ENCODE results near the gene PAFAH1B1. TPM values are rescaled to one million over a fixed set of nuclear protein-coding genes. Genes with fewer than 3 reads are reported as not detected.
"Not testable (repeated sequence)": the region's sequence is repeated elsewhere in the genome, so short reads cannot be mapped to it uniquely, and the experiment has no call there.

Gene PAFAH1B1
- total RNA-seq, 4 donors from 2014 or later, result 86.5 to 119 (median 102) TPM

DNA sequence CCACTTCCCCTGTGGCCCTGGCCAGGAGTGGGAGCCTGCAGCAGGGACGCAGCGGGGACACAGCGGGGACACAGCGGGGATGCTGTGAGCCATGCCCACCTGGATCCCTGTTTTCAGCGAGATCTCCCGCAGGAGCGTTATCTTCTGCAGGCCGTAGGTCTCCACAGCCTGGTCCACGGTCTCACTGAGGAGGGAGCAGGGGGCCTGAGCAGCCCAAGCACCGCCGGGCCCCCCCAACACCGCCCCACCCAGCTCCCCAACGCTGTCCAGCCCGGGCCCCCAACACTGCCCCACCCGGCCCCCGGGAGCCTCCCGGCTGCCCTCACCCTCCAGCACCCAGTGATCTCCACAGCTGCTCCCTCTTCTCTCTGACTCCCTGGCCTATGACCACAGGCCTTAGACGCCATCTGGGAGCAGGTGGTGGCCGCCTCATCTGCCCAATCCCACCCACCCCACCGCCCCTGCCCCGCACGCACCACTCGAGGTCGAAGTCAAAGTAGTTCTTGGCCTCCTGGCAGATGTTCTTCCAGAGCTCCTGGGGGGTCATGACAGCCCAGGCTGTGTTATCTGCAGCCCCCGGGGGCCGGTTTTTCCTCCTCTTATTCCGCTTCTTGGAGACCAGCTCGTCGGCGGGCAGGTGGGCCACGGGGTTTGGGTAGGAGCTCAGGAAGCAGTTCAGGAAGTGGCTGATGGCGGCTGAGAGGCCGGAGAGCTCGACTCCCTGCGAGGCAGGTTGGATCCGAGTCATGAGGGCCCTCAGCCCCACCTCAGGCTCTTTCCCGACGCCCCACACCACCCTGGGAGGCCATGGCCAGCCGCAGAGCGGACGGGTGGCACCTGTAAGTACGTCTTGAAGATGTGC lies 101.2 kb downstream of the PAFAH1B1 start:
- 94% methylated on average over 24 of the region's 42 CpGs for WGBS
- TF ChIP-seq, protein P1, sequence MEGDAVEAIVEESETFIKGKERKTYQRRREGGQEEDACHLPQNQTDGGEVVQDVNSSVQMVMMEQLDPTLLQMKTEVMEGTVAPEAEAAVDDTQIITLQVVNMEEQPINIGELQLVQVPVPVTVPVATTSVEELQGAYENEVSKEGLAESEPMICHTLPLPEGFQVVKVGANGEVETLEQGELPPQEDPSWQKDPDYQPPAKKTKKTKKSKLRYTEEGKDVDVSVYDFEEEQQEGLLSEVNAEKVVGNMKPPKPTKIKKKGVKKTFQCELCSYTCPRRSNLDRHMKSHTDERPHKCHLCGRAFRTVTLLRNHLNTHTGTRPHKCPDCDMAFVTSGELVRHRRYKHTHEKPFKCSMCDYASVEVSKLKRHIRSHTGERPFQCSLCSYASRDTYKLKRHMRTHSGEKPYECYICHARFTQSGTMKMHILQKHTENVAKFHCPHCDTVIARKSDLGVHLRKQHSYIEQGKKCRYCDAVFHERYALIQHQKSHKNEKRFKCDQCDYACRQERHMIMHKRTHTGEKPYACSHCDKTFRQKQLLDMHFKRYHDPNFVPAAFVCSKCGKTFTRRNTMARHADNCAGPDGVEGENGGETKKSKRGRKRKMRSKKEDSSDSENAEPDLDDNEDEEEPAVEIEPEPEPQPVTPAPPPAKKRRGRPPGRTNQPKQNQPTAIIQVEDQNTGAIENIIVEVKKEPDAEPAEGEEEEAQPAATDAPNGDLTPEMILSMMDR (IDR thresholded peaks at IDR 0.05), result no peak
- TF ChIP-seq EP300 (IDR thresholded peaks at IDR 0.05), result no peak
- TF ChIP-seq POLR2AphosphoS5 (IDR thresholded peaks at IDR 0.05), result no peak
- TF ChIP-seq POLR2A (IDR thresholded peaks at IDR 0.05; ENCODE audit: low read depth), result no peak
- no peak overlapping the region for H3K27ac ChIP-seq (replicated peaks in 1 of 4)
- H3K4me1 ChIP-seq, result peaks cover 3 to 9% (median 5%) of the 10 kb centered on the region in 4 donors
- DNase-seq (ENCODE audit: extremely low spot score), result no peak
- intact Hi-C loops (cut with DNase I), result no loop called here
- no peak overlapping the region for H3K4me3 ChIP-seq
- H3K27me3 ChIP-seq, result no peaks in the 10 kb centered on the region
- H3K9me3 ChIP-seq, result no peaks in the 10 kb centered on the region
- peaks cover 76 to 98% (median 96%) of the 10 kb centered on the region in 4 donors for H3K36me3 ChIP-seq

DNA sequence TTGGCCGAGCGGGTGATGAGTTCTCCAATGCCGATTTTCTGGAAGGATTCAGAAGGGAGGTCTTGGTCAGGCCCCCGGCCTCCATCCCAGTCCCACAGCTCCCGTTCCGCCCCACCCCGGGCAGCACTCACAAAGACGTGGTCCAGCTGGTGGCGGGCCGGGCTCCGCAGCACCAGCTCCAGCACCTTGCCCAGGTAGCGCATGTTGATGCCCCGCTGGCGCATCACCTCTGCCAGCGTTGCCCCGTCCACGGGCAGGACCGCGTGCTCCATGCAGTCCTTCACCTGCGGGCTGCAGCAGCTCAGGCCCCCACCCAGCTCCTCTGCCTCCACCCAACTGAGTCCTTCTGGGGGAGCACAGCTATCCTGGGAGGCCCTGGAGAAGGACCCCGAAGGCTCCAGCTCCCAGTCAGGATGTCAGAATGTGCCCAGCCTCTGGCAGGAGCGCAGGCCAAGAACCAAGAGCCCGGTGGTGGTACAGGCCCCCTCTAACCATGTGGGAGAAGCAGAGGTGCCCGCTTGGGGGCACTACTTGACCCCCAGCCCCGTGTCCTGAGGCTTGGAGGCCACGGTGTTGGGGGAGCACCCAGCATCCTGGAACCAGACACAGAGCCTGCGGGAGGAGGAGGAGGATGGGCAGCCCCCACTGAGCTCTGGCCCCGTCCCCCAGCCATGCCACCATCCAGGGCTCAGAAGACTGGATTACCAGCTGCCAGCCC lies 101.9 kb downstream of the PAFAH1B1 start:
- no peaks in the 10 kb centered on the region for H3K27me3 ChIP-seq
- no peaks in the 10 kb centered on the region for H3K9me3 ChIP-seq
- WGBS, result 100% methylated on average over 2 of the region's 28 CpGs
- no peak overlapping the region for H3K27ac ChIP-seq (replicated peaks in 1 of 4)
- intact Hi-C loops (cut with DNase I), result no loop called here
- peaks cover 82 to 100% (median 99%) of the 10 kb centered on the region in 4 donors for H3K36me3 ChIP-seq
- no peak for DNase-seq (ENCODE audit: extremely low spot score)
- peaks cover 0 to 1% (median 0%) of the 10 kb centered on the region in 4 donors for H3K4me1 ChIP-seq
- no peak overlapping the region for H3K4me3 ChIP-seq
- TF ChIP-seq POLR2AphosphoS5 (IDR thresholded peaks at IDR 0.05) (no peak), POLR2A (IDR thresholded peaks at IDR 0.05; ENCODE audit: low read depth) (no peak), EP300 (IDR thresholded peaks at IDR 0.05) (no peak)
- TF ChIP-seq, protein P1 (IDR thresholded peaks at IDR 0.05), result no peak

DNA sequence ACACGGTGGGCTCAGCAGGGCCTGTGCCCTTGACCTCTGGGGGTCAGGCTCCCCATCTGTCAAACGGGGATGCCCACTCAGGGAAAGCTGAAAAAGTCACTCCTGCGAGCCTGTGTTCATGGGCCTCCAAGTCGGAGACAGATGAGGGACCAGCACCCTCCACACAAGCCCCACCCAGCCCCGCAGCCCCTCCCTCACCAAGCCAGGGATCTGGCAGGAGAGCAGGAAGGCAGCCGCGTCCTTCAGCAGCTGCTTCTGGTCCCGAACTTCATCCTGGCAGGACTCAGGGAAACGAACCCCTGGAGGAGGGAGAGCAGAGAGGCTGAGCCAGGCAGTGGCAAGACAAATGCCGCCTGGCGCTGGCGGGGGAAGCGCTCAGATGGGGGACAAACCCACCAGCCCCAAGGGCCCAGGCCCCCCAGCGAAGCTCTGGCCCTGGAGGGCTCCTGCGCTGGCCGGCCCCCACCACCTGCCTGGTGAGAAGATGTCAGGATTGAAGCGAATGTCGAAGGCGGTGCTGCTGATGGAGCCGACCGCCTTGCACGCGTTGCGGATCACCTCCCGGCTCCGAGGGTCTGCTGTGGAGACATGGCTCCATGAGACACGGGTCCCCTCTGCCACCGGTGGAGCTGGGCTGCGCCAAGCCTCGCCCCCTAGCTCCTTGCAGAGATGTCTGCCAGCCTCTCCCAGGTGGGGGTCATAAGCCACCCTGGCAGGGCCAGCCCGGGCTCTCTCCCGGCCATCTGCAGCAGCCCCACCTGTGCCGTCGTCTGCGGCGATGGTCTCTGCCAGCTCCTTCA lies 102.7 kb downstream of the PAFAH1B1 start:
- H3K9me3 ChIP-seq, result no peaks in the 10 kb centered on the region
- no peaks in the 10 kb centered on the region for H3K27me3 ChIP-seq
- WGBS, result 71% methylated on average over 6 of the region's 36 CpGs
- no peak overlapping the region for H3K27ac ChIP-seq (replicated peaks in 1 of 4)
- intact Hi-C loops (cut with DNase I), result no loop called here
- H3K36me3 ChIP-seq, result peaks cover 85 to 100% (median 99%) of the 10 kb centered on the region in 4 donors
- no peaks in the 10 kb centered on the region for H3K4me1 ChIP-seq
- DNase-seq (ENCODE audit: extremely low spot score), result no peak
- no peak overlapping the region for H3K4me3 ChIP-seq
- TF ChIP-seq, protein P1 (IDR thresholded peaks at IDR 0.05), result no peak
- TF ChIP-seq POLR2AphosphoS5 (IDR thresholded peaks at IDR 0.05), result no peak
- TF ChIP-seq POLR2A (IDR thresholded peaks at IDR 0.05; ENCODE audit: low read depth), result no peak
- no peak for TF ChIP-seq EP300 (IDR thresholded peaks at IDR 0.05)

DNA sequence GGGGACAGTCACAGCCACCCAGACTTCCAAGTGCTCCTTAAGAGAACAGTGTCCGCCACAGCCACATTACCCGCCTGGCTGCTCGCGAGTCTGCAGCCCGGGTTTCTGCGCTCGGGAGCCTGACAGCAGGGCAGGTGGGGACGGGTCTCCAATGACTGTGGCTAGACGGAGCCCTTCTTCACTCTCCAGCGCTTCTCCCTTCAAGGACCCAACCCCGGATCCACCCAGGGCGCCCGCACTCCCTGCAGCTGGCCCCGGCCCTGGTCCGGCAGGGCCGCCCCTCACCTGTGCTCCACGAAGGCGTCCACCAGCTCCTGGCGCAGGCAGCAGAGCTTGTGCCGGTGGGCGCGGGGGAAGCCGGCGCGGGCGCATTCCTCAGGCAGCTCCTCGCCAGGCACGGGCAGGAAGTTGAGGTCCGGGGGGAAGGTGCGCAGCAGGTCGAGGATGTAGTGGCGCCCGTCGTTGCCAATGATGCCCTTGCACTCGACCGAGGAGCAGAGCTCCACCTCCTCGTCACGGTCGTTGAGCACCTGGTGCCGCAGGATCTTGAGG lies 104.2 kb downstream of the PAFAH1B1 start:
- Histone ChIP-seq H3K36me3 (peaks cover 85 to 100% (median 100%) of the 10 kb centered on the region in 4 donors), H3K27me3 (no peaks in the 10 kb centered on the region), H3K27ac (replicated peaks in 1 of 4) (no peak overlapping the region), H3K9me3 (no peaks in the 10 kb centered on the region), H3K4me3 (no peak overlapping the region), H3K4me1 (no peaks in the 10 kb centered on the region)
- TF ChIP-seq POLR2AphosphoS5 (IDR thresholded peaks at IDR 0.05) (no peak), POLR2A (IDR thresholded peaks at IDR 0.05; ENCODE audit: low read depth) (no peak), EP300 (IDR thresholded peaks at IDR 0.05) (no peak)
- TF ChIP-seq, protein P1 (IDR thresholded peaks at IDR 0.05), result no peak
- intact Hi-C loops (cut with DNase I), result no loop called here
- WGBS, result 100% methylated on average over 6 of the region's 40 CpGs
- no peak for DNase-seq (ENCODE audit: extremely low spot score)

DNA sequence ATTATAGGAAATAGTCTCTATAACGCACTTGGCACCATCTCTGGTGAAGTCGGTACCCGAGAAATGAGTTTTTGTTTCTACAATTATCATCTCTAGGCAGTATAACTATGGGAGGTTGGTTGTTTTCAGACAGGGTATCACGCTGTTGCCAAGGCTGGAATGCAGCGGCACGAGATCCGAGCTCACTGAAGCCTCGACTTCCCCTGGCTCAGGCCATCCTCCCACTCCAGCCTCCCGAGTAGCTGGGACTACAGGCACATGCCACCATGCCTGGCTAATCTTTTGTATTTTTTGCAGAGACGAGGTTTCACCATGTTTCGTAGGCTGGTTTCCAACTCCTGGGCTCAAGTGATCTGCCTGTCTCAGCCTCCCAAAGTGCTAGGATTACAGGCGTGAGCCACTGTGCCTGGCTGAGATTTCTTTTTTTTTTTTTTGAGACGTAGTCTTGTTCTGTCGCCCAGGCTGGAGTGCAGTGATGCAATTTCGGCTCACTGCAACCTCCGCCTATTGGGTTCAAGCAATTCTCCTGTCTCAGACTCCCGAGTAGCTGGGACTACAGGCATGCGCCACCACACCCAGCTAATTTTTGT lies 105.9 kb downstream of the PAFAH1B1 start:
- H3K27ac ChIP-seq (replicated peaks in 1 of 4); H3K27me3 ChIP-seq; DNase-seq (ENCODE audit: extremely low spot score); H3K4me3 ChIP-seq; H3K9me3 ChIP-seq; H3K4me1 ChIP-seq; intact Hi-C loops (cut with DNase I): not testable (repeated sequence)
- WGBS, result 87% methylated on average over 17 of the region's 18 CpGs
- peaks cover 84 to 100% (median 100%) of the 10 kb centered on the region in 4 donors for H3K36me3 ChIP-seq

All from esophagus muscularis mucosa (tissue), 4 donors.